H9 (cell line): ENCODE results near the gene SCO2. TPM values are rescaled to one million over a fixed set of nuclear protein-coding genes. Genes with fewer than 3 reads are reported as not detected.

Experiments
- DNase-seq: peaks from one replicate; pipeline ENCODE4 v3.0.0-alpha.2; 2017
- H2AFZ ChIP-seq: one replicate; pipeline ENCODE4 v1.6.1; 2013; ENCODE audit warnings: mild to moderate bottlenecking, low read length, control low read depth, moderate library complexity
- H2AK5ac ChIP-seq: 2 replicates; pipeline ENCODE4 v1.6.1; 2013; ENCODE audit warnings: low read length, control low read depth, mixed read lengths; ENCODE audit not compliant: insufficient read length
- H2BK120ac ChIP-seq: one replicate; pipeline ENCODE4 v1.6.1; 2013; ENCODE audit warnings: low read depth, mild to moderate bottlenecking, low read length, control low read depth, inconsistent platforms; ENCODE audit not compliant: poor library complexity, severe bottlenecking
- H2BK12ac ChIP-seq: 2 replicates; pipeline ENCODE4 v1.6.1; 2013; ENCODE audit warnings: low read length, control low read depth, mixed read lengths, low read depth; ENCODE audit not compliant: insufficient read length
- H2BK15ac ChIP-seq: 2 replicates; pipeline ENCODE4 v1.6.1; 2013; ENCODE audit warnings: low read depth, low read length, control low read depth
- H2BK20ac ChIP-seq: one replicate; pipeline ENCODE4 v1.6.1; 2013; ENCODE audit warnings: low read depth, mild to moderate bottlenecking, low read length, control low read depth, inconsistent platforms; ENCODE audit not compliant: poor library complexity, severe bottlenecking
- H2BK5ac ChIP-seq: 2 replicates; pipeline ENCODE4 v1.6.1; 2013; ENCODE audit warnings: low read length, control low read depth, mixed read lengths; ENCODE audit not compliant: insufficient read length
- H3K14ac ChIP-seq: 2 replicates; pipeline ENCODE4 v1.6.1; 2013; ENCODE audit warnings: low read length, control low read depth; ENCODE audit not compliant: insufficient read depth
- H3K18ac ChIP-seq: 2 replicates; pipeline ENCODE4 v1.6.1; 2013; ENCODE audit warnings: low read depth, mild to moderate bottlenecking, mixed read lengths, low read length, control low read depth; ENCODE audit not compliant: insufficient read length
- H3K23ac ChIP-seq: 2 replicates; pipeline ENCODE4 v1.6.1; 2013; ENCODE audit warnings: low read length, control low read depth, mixed read lengths, low read depth; ENCODE audit not compliant: insufficient read length
- H3K23me2 ChIP-seq: 2 replicates; pipeline ENCODE4 v1.6.1; 2013; ENCODE audit warnings: low read depth, mild to moderate bottlenecking, mixed read lengths, low read length, control low read depth; ENCODE audit not compliant: insufficient read length, poor library complexity, severe bottlenecking
- H3K27ac ChIP-seq: 2 replicates; pipeline ENCODE4 v1.5.1; 2013; ENCODE audit warnings: low read length, control low read depth, mixed read lengths, low read depth; ENCODE audit not compliant: insufficient read length
- H3K27me3 ChIP-seq: 2 replicates; pipeline ENCODE4 v1.6.1; 2013; ENCODE audit warnings: low read length, control low read depth, inconsistent platforms; ENCODE audit not compliant: insufficient read depth
- H3K4ac ChIP-seq: 2 replicates; pipeline ENCODE4 v1.6.1; 2013; ENCODE audit warnings: low read depth, mild to moderate bottlenecking, control low read depth, inconsistent platforms, low read length, moderate library complexity
- H3K4me1 ChIP-seq: 2 replicates; pipeline ENCODE4 v1.6.1; 2013; ENCODE audit warnings: low read length, control low read depth, inconsistent platforms; ENCODE audit not compliant: insufficient read depth
- H3K4me2 ChIP-seq: 2 replicates; pipeline ENCODE4 v1.6.1; 2013; ENCODE audit warnings: low read length, control low read depth, mixed read lengths; ENCODE audit not compliant: insufficient read length, insufficient read depth
- H3K56ac ChIP-seq: 2 replicates; pipeline ENCODE4 v1.6.1; 2013; ENCODE audit warnings: low read depth, mild to moderate bottlenecking, mixed read lengths, low read length, control low read depth; ENCODE audit not compliant: insufficient read length
- H3K79me1 ChIP-seq: 2 replicates; pipeline ENCODE4 v1.6.1; 2013; ENCODE audit warnings: low read depth, mild to moderate bottlenecking, moderate library complexity, low read length, control low read depth, inconsistent platforms; ENCODE audit not compliant: insufficient read depth, poor library complexity, severe bottlenecking
- H3K79me2 ChIP-seq: 2 replicates; pipeline ENCODE4 v1.6.1; 2013; ENCODE audit warnings: low read length, control low read depth, inconsistent platforms; ENCODE audit not compliant: insufficient read depth
- H3K9ac ChIP-seq: 2 replicates; pipeline ENCODE4 v1.6.1; 2013; ENCODE audit warnings: low read length, control low read depth, mixed read lengths; ENCODE audit not compliant: insufficient read length; ENCODE audit errors: extremely low read depth
- H3K9me3 ChIP-seq: one replicate; pipeline ENCODE4 v1.6.1; 2013; ENCODE audit warnings: low read depth, low read length, inconsistent platforms; ENCODE audit not compliant: control insufficient read depth
- H3T11ph ChIP-seq: one replicate; pipeline ENCODE4 v1.6.1; 2013; ENCODE audit warnings: mild to moderate bottlenecking, low read length, control low read depth, inconsistent platforms
- H4K20me1 ChIP-seq: one replicate; pipeline ENCODE4 v1.6.1; 2013; ENCODE audit not compliant: control insufficient read depth, insufficient read length, insufficient read depth
- H4K5ac ChIP-seq: 2 replicates; pipeline ENCODE4 v1.6.1; 2013; ENCODE audit warnings: low read depth, mild to moderate bottlenecking, mixed read lengths, low read length, control low read depth; ENCODE audit not compliant: insufficient read length
- H4K8ac ChIP-seq: replicated peaks from 2 replicates; pipeline ENCODE4 v1.6.1; 2013; ENCODE audit warnings: low read length, control low read depth, mixed read lengths, low read depth; ENCODE audit not compliant: insufficient read length
- H4K91ac ChIP-seq: 2 replicates; pipeline ENCODE4 v1.6.1; 2013; ENCODE audit warnings: low read depth, mild to moderate bottlenecking, moderate library complexity, mixed read lengths, low read length, control low read depth; ENCODE audit not compliant: insufficient read length
- H3K27ac Mint-ChIP-seq, 3 experiments: 2 replicates in 2 of 3; 3 replicates in 1 of 3; pipeline ENCODE4 v1.8.0; 2020 to 2021; ENCODE audit warnings: mixed read lengths in 3 of 3, mild to moderate bottlenecking in 1 of 3, moderate library complexity in 1 of 3
- H3K27me3 Mint-ChIP-seq: 2 replicates; pipeline ENCODE4 v1.8.0; 2021; ENCODE audit warnings: low read depth, mild to moderate bottlenecking, moderate library complexity, mixed read lengths
- H3K36me3 Mint-ChIP-seq, 3 experiments: 2 replicates in 2 of 3; 3 replicates in 1 of 3; pipeline ENCODE4 v1.8.0; 2020 to 2021; ENCODE audit warnings: low read depth in 3 of 3, mixed read lengths in 3 of 3; ENCODE audit not compliant: insufficient read depth in 1 of 3
- H3K4me1 Mint-ChIP-seq, 2 experiments: 2 replicates each; pipeline ENCODE4 v1.8.0; 2020; ENCODE audit warnings: mixed read lengths in 2 of 2
- H3K4me3 Mint-ChIP-seq, 2 experiments: 2 replicates in 1 of 2; 3 replicates in 1 of 2; pipeline ENCODE4 v1.8.0; 2020 to 2021; ENCODE audit warnings: mild to moderate bottlenecking in 2 of 2, mixed read lengths in 2 of 2, moderate library complexity in 1 of 2
- H3K9me3 Mint-ChIP-seq, 2 experiments: 2 replicates in 1 of 2; 3 replicates in 1 of 2; pipeline ENCODE4 v1.8.0; 2020; ENCODE audit warnings: mild to moderate bottlenecking in 2 of 2, mixed read lengths in 2 of 2, moderate library complexity in 1 of 2
- CTCF ChIP-seq: fragments of 200-600 bp; sonication (generic); conservative IDR thresholded peaks from 3 replicates; pipeline ENCODE4 v1.8.0; 2021; ENCODE audit warnings: antibody characterized with exemption, mild to moderate bottlenecking
- WGBS: extraction: QIAGEN DNeasy Blood & Tissue Kit; methylation state at CpG from one replicate; pipeline ENCODE4 v1.1.7; 2013; ENCODE audit warnings: missing lambda C conversion rate, low lambda C conversion rate, mixed read lengths; ENCODE audit not compliant: insufficient read length; ENCODE audit errors: extremely low coverage; 5-methylcytosine and 5-hydroxymethylcytosine counted together
- total RNA-seq: library from RNA; stranded (reverse); gene quantifications from 2 replicates; pipeline ENCODE4 v1.2.1, GENCODE V29; 2021

SCO2 gene
- total RNA-seq, 1 experiment from 2014 or later, result 3.3 TPM

GRCh38 chr22:50488006-50488677, 37.3 kb downstream of the SCO2 start:
- WGBS, result no CpG with 5 or more reads among the region's 18 CpGs
- H3K36me3 Mint-ChIP-seq, result peaks cover 0 to 2% (median 0%) of the 10 kb centered on the region in 3 experiments; a peak in 1 of 7 replicates
- H4K8ac ChIP-seq, result no peak overlapping the region

More at GRCh38 chr22:50488006-50488677, 37.3 kb downstream of the SCO2 start:
- Histone ChIP-seq H2BK5ac (no peak overlapping the region), H2BK20ac (no peak overlapping the region), H4K91ac (no peak overlapping the region), H3K56ac (no peak overlapping the region), H3K14ac (no peak overlapping the region), H2AFZ (no peak overlapping the region), H3K23ac (no peak overlapping the region), H3K27me3 (no peaks in the 10 kb centered on the region), H2BK15ac (no peak overlapping the region), H4K5ac (no peak overlapping the region), H3K9ac (no peak overlapping the region), H2AK5ac (no peak overlapping the region), H3K4me2 (no peak overlapping the region), H3K4ac (no peak overlapping the region), H3K23me2 (no peaks in the 10 kb centered on the region), H4K20me1 (no peaks in the 10 kb centered on the region), H3T11ph (no peak overlapping the region), H3K79me1 (no peaks in the 10 kb centered on the region), H3K9me3 (no peaks in the 10 kb centered on the region), H2BK12ac (no peak overlapping the region), H3K79me2 (no peaks in the 10 kb centered on the region), H3K18ac (no peak overlapping the region), H3K4me1 (no peaks in the 10 kb centered on the region), H2BK120ac (no peak overlapping the region), H3K27ac (no peak overlapping the region)
- H3K27ac Mint-ChIP-seq, result no peak overlapping the region
- no peak overlapping the region for H3K4me3 Mint-ChIP-seq
- peaks cover 0 to under 1% of the 10 kb centered on the region in 2 experiments; a peak in 1 of 5 replicates for H3K9me3 Mint-ChIP-seq
- DNase-seq, result no peak
- no peak for TF ChIP-seq CTCF
- peaks cover 6% of the 10 kb centered on the region for H3K27me3 Mint-ChIP-seq
- peaks cover 3 to 6% of the 10 kb centered on the region in 2 experiments; a peak in 2 of 4 replicates for H3K4me1 Mint-ChIP-seq
